Osteocyte (in vitro differentiated cells): ENCODE measurements around the gene EPHA5. TPM values are rescaled to one million over a fixed set of nuclear protein-coding genes. Genes with fewer than 3 reads are reported as not detected.
"Not testable (repeated sequence)": the region's sequence is repeated elsewhere in the genome, so short reads cannot be mapped to it uniquely, and the experiment has no call there.

Experiments
- DNase-seq: peaks from one replicate; pipeline ENCODE4 v3.0.0; 2021; ENCODE audit warnings: mixed read lengths; ENCODE audit not compliant: unreplicated experiment; ENCODE audit errors: extremely low spot score
- H3K27ac Mint-ChIP-seq: one replicate; pipeline ENCODE4 v1.8.0; 2021; ENCODE audit warnings: mild to moderate bottlenecking, mixed read lengths; ENCODE audit not compliant: unreplicated experiment
- H3K27me3 Mint-ChIP-seq: one replicate; pipeline ENCODE4 v1.8.0; 2021; ENCODE audit warnings: mixed read lengths; ENCODE audit not compliant: unreplicated experiment
- H3K36me3 Mint-ChIP-seq: one replicate; pipeline ENCODE4 v1.8.0; 2021; ENCODE audit warnings: mixed read lengths; ENCODE audit not compliant: unreplicated experiment
- H3K4me1 Mint-ChIP-seq: one replicate; pipeline ENCODE4 v1.8.0; 2021; ENCODE audit warnings: mixed read lengths; ENCODE audit not compliant: unreplicated experiment
- H3K4me3 Mint-ChIP-seq: one replicate; pipeline ENCODE4 v1.8.0; 2021; ENCODE audit warnings: mild to moderate bottlenecking, moderate library complexity, mixed read lengths; ENCODE audit not compliant: unreplicated experiment
- H3K9me3 Mint-ChIP-seq: one replicate; pipeline ENCODE4 v1.8.0; 2021; ENCODE audit warnings: mixed read lengths; ENCODE audit not compliant: unreplicated experiment
- total RNA-seq: library from RNA; stranded (reverse); gene quantifications from 2 replicates; pipeline ENCODE4 v1.2.1, GENCODE V29; 2021
- TF ChIP-seq, protein P1 (sequence below): fragments of 200-600 bp; sonication (generic); IDR thresholded peaks from 2 replicates; pipeline ENCODE4 v1.5.0; 2021; ENCODE audit warnings: antibody characterized with exemption, mild to moderate bottlenecking, moderate library complexity

The EPHA5 gene
- total RNA-seq, 1 donor from 2014 or later, result 137 TPM

DNA sequence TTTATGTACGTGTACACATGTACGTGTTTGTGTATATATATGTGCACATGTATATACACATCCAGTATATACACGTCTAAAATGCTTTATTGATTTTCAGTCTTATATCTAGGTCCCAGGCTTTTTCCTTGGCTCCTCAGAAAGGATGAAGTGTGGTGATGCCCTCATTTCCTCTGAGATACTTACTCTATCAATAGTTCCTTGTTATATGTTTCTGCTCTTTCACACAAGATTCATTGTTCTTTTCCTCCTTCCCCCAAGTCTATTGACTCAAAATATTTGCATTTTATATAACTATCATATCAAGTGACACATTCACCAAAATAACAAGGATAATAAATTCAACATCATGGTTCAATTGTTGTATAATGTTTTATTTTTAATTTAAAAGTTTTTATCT lies 359.2 kb downstream of the EPHA5 start:
- H3K27me3 Mint-ChIP-seq, result no peaks in the 10 kb centered on the region
- TF ChIP-seq, protein P1, sequence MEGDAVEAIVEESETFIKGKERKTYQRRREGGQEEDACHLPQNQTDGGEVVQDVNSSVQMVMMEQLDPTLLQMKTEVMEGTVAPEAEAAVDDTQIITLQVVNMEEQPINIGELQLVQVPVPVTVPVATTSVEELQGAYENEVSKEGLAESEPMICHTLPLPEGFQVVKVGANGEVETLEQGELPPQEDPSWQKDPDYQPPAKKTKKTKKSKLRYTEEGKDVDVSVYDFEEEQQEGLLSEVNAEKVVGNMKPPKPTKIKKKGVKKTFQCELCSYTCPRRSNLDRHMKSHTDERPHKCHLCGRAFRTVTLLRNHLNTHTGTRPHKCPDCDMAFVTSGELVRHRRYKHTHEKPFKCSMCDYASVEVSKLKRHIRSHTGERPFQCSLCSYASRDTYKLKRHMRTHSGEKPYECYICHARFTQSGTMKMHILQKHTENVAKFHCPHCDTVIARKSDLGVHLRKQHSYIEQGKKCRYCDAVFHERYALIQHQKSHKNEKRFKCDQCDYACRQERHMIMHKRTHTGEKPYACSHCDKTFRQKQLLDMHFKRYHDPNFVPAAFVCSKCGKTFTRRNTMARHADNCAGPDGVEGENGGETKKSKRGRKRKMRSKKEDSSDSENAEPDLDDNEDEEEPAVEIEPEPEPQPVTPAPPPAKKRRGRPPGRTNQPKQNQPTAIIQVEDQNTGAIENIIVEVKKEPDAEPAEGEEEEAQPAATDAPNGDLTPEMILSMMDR, result no peak
- no peaks in the 10 kb centered on the region for H3K4me1 Mint-ChIP-seq
- no peak overlapping the region for H3K27ac Mint-ChIP-seq
- no peaks in the 10 kb centered on the region for H3K9me3 Mint-ChIP-seq
- no peaks in the 10 kb centered on the region for H3K36me3 Mint-ChIP-seq
- DNase-seq, result no peak
- H3K4me3 Mint-ChIP-seq, result no peak overlapping the region

DNA sequence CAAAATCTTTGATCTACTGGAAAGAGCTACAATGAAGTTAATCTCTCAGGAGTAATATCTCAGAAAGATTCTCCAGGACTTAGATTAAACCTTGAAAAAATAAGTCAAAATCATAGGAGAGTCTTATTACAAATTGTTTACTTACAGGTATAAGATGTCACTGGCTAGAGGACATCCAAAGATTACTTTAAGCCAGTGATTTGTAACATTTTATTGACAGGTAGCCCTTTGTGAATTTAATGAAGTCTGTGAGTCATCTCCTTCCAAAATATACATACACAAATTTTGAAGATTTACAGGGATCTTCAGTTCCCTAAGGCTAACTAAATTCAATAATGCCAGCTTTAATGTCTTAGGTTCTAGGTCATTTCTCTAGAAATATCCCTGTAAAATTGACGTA lies 359.7 kb downstream of the EPHA5 start:
- H3K4me1 Mint-ChIP-seq, result no peaks in the 10 kb centered on the region
- no peaks in the 10 kb centered on the region for H3K36me3 Mint-ChIP-seq
- H3K27ac Mint-ChIP-seq, result no peak overlapping the region
- no peak overlapping the region for H3K4me3 Mint-ChIP-seq
- H3K9me3 Mint-ChIP-seq, result no peaks in the 10 kb centered on the region
- DNase-seq, result no peak
- TF ChIP-seq, protein P1, result no peak
- H3K27me3 Mint-ChIP-seq, result no peaks in the 10 kb centered on the region

DNA sequence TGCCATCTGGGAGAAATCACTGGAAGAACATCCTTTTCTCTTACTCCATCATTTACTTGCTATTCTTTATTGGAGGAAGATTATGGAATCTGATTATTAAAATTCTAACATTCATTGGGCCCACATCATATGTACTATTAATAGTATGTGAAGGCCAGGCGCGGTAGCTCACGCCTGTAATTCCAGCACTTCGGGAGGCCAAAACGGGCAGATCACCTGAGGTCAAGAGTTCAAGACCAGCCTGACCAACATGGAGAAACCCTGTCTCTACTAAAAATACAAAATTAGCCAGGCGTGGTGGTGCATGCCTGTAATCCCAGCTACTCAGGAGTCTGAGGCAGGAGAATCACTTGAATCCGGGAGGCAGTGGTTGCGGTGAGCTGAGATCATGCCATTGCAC lies 361.7 kb downstream of the EPHA5 start:
- not testable (repeated sequence) for H3K4me3 Mint-ChIP-seq, H3K36me3 Mint-ChIP-seq, DNase-seq, H3K4me1 Mint-ChIP-seq, H3K9me3 Mint-ChIP-seq, H3K27ac Mint-ChIP-seq, H3K27me3 Mint-ChIP-seq

DNA sequence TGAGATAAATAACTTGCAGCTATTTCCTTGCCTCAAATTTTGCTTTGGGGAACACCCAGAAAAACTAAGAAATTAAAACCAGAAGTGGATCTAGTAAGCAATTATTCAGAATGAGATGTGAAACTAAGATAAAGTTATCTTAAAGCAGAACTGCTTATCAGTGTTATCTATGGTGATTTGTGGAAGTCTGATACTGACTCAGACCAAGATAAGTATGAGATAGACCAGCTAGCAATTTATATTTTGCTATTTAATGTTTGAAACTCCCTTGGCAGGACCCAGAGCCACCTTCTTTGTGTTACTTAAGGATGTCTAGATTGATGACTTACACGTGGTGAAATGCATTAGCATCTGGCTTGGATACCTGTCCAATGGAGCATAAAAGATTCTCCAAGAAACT lies 368.1 kb downstream of the EPHA5 start:
- Mint-ChIP-seq H3K27ac (no peak overlapping the region), H3K9me3 (no peaks in the 10 kb centered on the region), H3K4me1 (no peaks in the 10 kb centered on the region), H3K27me3 (no peaks in the 10 kb centered on the region), H3K4me3 (no peak overlapping the region), H3K36me3 (no peaks in the 10 kb centered on the region)
- TF ChIP-seq, protein P1, result no peak
- DNase-seq, result no peak

DNA sequence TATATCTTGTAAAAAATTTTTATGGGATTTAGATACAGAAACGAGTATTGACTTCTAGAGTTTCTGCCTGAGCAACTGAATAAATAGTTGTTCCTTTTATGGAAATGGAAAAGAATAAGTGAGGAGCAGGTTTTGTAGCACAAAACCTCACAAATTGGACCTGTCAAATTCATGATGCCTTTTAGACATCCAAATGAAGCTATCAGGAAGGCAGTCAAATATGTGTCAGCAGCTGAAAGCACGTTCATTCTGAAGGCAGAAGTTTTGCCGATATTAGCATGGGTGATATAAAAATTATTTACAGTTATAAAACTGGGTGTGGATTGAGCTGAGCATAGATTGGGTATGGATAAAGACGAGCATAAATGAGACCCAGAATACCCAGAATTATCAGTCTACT lies 374.0 kb downstream of the EPHA5 start:
- Mint-ChIP-seq H3K36me3 (no peaks in the 10 kb centered on the region), H3K27me3 (no peaks in the 10 kb centered on the region), H3K4me1 (no peaks in the 10 kb centered on the region), H3K9me3 (peaks cover 5% of the 10 kb centered on the region), H3K27ac (no peak overlapping the region), H3K4me3 (no peak overlapping the region)
- TF ChIP-seq, protein P1, result no peak
- DNase-seq, result no peak

DNA sequence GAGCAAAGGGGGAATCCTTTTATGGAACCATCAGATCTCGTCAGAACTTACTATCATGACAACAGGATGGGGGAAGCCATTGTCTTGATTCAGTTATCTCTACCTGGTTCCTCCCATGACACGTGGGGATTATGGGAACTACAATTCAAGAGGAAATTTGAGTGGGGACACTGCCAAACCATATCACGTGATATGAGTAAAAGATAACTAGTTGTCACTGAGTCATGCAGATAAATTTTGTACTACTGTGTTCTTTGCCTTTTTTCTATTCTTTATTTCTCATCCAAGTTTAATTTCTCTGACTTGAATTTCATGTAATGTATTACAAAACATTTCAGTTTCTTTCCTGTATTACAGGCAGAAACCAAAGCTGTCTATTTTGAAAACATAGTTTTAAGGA lies 383.2 kb downstream of the EPHA5 start:
- H3K27me3 Mint-ChIP-seq, result no peaks in the 10 kb centered on the region

More for the DNA sequence above, 383.2 kb downstream of the EPHA5 start:
- H3K9me3 Mint-ChIP-seq, result peaks cover 23% of the 10 kb centered on the region
- H3K36me3 Mint-ChIP-seq, result peaks cover 6% of the 10 kb centered on the region
- no peak for DNase-seq
- no peak overlapping the region for H3K4me3 Mint-ChIP-seq
- no peak overlapping the region for H3K27ac Mint-ChIP-seq
- no peaks in the 10 kb centered on the region for H3K4me1 Mint-ChIP-seq
- TF ChIP-seq, protein P1, result no peak
